Measurements from ENCODE around the gene CD320. TPM values are rescaled to one million over a fixed set of nuclear protein-coding genes. Genes with fewer than 3 reads are reported as not detected.
A peak's percentile ranks its signal among the peaks of the same experiment; 100 is the strongest.
"Not testable (repeated sequence)": the region's sequence is repeated elsewhere in the genome, so short reads cannot be mapped to it uniquely, and the experiment has no call there.

The CD320 gene
- total RNA-seq, 6 experiments from 2014 or later: 54.2 to 65.7 (median 57.6) TPM

DNA sequence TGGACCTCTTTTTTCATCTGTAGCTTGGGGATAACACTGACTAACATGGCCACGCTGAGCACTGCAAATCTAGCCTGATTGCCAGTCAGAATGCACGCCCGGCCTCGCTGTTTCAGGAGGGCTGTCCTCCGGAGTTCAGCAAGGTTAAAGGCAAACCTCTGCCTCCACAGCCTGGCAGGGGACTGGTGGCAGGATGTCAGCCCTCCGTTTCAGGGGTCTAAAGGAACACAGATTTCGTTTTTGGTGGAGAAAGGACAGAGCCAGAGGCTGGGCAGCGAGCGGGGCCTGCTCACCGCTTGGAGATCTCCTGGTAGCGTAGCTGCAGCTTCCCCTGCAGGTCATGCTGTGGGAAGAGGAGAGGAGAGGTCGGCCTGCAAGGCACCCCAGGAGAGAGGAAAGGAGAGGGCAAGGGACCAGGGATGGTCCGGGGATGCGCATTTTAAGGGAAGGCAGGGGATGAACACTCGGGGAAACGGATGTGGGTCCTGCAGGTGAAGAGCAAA is 12.5 kb upstream of the CD320 start:
- TF ChIP-seq CTCF (IDR thresholded peaks at IDR 0.05): no peak
- peak overlapping the region; percentile 100 for H3K4me3 Mint-ChIP-seq
- peak overlapping the region; percentile 100 for H3K27ac Mint-ChIP-seq
- H3K27me3 Mint-ChIP-seq (ENCODE audit: insufficient read depth): no peaks in the 10 kb centered on the region; the same call in none of the 2 replicates
- DNase-seq: no peak
- no peaks in the 10 kb centered on the region for H3K9me3 Mint-ChIP-seq
- H3K4me1 Mint-ChIP-seq (ENCODE audit: low read depth): peaks cover 20% of the 10 kb centered on the region
- H3K36me3 Mint-ChIP-seq (ENCODE audit: low read depth): peaks cover 28% of the 10 kb centered on the region

DNA sequence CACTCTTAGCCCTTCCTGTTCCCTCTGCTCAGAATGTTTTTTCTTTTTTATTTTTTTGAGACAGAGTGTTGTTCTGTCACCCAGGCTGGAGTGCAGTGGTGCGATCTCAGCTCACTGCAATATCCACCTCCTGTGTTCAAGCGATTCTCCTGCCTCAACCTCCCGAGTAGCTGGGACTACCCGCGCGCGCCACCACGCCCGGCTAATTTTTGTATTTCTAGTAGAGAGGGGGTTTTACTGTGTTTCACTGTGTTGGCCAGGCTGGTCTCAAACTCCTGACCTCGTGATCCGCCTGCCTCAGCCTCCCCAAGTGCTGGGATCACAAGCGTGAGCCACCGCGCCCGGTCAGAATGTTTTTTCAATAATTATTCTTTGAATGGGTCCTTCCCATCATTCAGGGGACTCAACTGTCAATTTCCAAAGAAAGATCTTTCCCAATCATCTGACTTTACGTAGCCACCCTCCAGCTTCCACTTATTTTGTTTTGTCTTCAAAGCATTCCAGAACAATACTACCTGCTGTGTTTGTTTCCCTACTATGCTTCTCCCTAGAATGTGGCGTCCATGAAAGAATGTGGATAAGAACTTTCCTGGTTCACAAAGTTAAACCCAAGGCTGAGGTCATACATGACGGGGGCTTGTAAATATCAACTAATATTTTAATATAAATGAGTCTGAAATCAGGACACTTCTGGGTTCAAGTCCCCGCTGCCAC is 11.8 kb upstream of the CD320 start:
- Mint-ChIP-seq H3K36me3 (ENCODE audit: low read depth) (peaks cover 28% of the 10 kb centered on the region), H3K27me3 (ENCODE audit: insufficient read depth) (no peaks in the 10 kb centered on the region; the same call in none of the 2 replicates), H3K9me3 (no peaks in the 10 kb centered on the region), H3K4me3 (peak overlapping the region; percentile 100), H3K27ac (peak overlapping the region; percentile 100), H3K4me1 (ENCODE audit: low read depth) (peaks cover 20% of the 10 kb centered on the region)
- no peak for TF ChIP-seq CTCF (IDR thresholded peaks at IDR 0.05)
- no peak for DNase-seq

DNA sequence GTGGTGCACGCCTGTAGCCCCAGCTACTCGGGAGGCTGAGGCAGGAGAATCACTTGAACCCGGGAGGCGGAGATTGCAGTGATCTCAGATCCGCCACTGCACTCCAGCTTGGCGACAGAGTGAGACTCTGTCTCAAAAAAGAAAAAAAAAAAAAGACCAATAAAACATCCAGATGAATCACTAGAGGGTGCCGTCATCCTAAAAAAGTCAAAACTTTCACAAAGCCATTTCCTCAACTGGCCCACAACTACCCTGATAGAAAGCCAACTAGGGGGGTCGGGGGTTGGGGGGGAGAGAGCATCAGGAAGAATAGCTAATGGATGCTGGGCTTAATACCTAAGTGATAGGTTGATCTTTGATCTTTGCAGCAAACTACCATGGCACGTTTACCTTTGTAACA is 10.7 kb upstream of the CD320 start:
- not testable (repeated sequence) for DNase-seq; H3K27me3 Mint-ChIP-seq (ENCODE audit: insufficient read depth); H3K9me3 Mint-ChIP-seq; H3K4me3 Mint-ChIP-seq; H3K27ac Mint-ChIP-seq
- Mint-ChIP-seq H3K36me3 (ENCODE audit: low read depth) (peaks cover 33% of the 10 kb centered on the region), H3K4me1 (ENCODE audit: low read depth) (peaks cover 20% of the 10 kb centered on the region)

DNA sequence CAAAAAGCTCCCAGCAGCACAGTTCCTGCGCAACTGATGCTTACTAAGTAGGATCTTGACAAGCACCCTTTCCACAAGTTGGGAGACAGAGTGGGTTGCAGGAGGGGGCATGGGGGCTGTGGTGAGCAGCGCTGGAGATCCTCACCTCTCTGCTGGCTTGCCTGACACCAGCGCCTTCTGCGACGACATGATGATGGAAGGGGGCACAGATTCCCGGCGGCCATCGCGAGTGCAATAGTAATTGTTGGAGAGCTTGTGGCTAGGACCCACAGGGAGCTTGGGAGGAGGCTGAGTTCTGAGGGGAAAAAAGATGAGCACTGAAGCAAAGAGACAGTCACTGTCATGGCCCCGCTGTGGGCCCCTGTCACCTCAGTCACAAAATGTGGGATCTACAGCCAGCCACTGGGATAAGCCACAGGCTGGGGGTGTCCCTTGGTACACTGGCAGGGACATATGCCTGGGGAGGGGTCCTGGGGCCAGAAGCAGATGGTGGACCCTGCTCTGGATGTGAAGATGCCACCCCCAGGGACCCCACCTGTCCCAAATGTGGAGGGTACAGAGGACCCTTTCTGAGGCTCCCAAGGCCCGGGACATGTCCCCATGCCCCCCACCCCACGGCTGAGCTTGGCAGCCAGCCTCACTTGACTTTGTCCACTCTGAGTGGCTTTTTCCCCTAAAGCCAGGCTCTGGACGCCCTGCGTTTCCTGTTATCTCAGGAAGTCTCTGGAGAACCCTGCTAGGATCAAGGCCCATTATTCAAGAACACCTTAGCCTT is 8.4 kb upstream of the CD320 start:
- Mint-ChIP-seq H3K36me3 (ENCODE audit: low read depth) (peaks cover 18% of the 10 kb centered on the region), H3K9me3 (no peaks in the 10 kb centered on the region), H3K27ac (no peak overlapping the region), H3K27me3 (ENCODE audit: insufficient read depth) (no peaks in the 10 kb centered on the region; the same call in 1 of the 2 replicates), H3K4me3 (no peak overlapping the region), H3K4me1 (ENCODE audit: low read depth) (peaks cover 12% of the 10 kb centered on the region)
- DNase-seq: no peak
- no peak for TF ChIP-seq CTCF (IDR thresholded peaks at IDR 0.05)

- not testable (repeated sequence) for H3K9me3 Mint-ChIP-seq; H3K27ac Mint-ChIP-seq; H3K4me1 Mint-ChIP-seq (ENCODE audit: low read depth); DNase-seq; H3K27me3 Mint-ChIP-seq (ENCODE audit: insufficient read depth); H3K4me3 Mint-ChIP-seq
- H3K36me3 Mint-ChIP-seq (ENCODE audit: low read depth): peaks cover 12% of the 10 kb centered on the region
Observed at GRCh38 chr19:8314981-8315640, 7.0 kb upstream of the CD320 start.

DNA sequence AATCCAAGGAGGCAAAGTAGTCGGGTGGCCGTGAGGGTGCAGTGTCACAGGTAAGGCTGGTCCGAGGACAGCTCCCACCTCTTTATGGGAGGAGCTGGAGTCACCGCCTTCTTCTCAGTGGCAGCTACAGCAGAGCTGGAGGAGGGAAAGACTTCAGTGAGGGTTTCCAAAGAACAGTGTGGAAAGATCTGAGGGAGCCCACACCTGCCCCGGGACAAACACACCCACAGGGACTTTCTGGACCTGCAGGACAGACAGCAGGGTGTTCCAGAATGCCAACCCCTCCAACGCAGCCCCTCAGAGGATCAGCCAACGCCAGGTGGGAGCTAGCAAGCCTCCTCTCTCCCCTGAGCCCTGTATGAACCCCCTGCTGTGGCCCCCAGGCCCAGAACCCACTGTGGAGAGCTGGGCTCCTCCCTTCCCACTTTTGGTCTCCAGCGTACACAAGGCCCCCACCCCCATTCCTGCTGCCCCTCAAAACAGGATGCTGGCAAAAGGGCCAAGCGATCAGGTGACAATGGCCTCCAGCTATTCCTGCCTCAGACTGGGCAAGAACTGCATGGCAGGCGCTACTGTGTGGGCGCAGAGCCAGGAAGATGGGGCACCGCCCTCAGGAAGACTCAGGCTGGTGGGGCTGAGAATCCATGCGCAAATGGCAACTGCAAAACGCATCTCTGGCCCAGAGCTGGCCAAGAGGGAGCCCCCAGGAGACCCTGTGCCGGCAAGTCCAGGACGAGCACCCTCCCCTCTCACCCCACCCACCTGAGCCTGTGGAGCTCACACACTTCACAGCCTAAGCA is 3.5 kb upstream of the CD320 start:
- H3K9me3 Mint-ChIP-seq: no peaks in the 10 kb centered on the region
- H3K36me3 Mint-ChIP-seq (ENCODE audit: low read depth): peaks cover 27% of the 10 kb centered on the region; the same call in 1 of the 2 replicates
- TF ChIP-seq CTCF (IDR thresholded peaks at IDR 0.05): no peak
- H3K4me3 Mint-ChIP-seq: no peak overlapping the region
- DNase-seq: peak; percentile 0
- no peak overlapping the region for H3K27ac Mint-ChIP-seq
- peaks cover 21% of the 10 kb centered on the region for H3K4me1 Mint-ChIP-seq (ENCODE audit: low read depth)
- H3K27me3 Mint-ChIP-seq (ENCODE audit: insufficient read depth): no peaks in the 10 kb centered on the region; the same call in 1 of the 2 replicates
